ENCODE results near the gene PDLIM3.

DNA sequence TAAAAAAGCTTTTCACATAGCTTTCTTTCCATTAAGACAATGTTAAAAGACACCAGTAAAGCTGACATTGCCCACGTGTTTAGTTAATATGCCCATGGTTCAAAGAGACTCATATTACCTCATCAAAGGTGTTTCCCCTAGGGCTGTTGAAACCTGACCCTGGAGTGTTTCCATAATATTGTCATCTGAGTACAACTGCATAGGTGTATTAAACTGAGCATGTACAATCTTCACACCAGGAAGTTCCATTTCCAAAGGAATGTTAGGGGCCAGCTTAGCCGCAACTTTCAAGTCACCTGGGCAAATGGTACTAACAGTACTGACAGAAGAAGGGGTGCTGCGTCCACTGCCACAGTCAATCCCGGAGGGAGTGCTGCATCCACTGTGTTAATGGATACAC lies 27.1 kb downstream of the PDLIM3 start:
- no peak for TF ChIP-seq HCFC1 (IDR thresholded peaks at IDR 0.05; ENCODE audit: low read depth, low read length)
- TF ChIP-seq EZH2 (conservative IDR thresholded peaks at IDR 0.05; ENCODE audit: low read depth, low read length), result no peak
- TF ChIP-seq TAF1 (CRISPR knock-in tag; IDR thresholded peaks at IDR 0.05), result no peak
- TF ChIP-seq, protein P1, sequence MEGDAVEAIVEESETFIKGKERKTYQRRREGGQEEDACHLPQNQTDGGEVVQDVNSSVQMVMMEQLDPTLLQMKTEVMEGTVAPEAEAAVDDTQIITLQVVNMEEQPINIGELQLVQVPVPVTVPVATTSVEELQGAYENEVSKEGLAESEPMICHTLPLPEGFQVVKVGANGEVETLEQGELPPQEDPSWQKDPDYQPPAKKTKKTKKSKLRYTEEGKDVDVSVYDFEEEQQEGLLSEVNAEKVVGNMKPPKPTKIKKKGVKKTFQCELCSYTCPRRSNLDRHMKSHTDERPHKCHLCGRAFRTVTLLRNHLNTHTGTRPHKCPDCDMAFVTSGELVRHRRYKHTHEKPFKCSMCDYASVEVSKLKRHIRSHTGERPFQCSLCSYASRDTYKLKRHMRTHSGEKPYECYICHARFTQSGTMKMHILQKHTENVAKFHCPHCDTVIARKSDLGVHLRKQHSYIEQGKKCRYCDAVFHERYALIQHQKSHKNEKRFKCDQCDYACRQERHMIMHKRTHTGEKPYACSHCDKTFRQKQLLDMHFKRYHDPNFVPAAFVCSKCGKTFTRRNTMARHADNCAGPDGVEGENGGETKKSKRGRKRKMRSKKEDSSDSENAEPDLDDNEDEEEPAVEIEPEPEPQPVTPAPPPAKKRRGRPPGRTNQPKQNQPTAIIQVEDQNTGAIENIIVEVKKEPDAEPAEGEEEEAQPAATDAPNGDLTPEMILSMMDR (CRISPR knock-in tag; IDR thresholded peaks at IDR 0.05), result no peak
- TF ChIP-seq U2AF2 (IDR thresholded peaks at IDR 0.05; ENCODE audit: low read depth, low read length), result no peak
- TF ChIP-seq, protein P2, sequence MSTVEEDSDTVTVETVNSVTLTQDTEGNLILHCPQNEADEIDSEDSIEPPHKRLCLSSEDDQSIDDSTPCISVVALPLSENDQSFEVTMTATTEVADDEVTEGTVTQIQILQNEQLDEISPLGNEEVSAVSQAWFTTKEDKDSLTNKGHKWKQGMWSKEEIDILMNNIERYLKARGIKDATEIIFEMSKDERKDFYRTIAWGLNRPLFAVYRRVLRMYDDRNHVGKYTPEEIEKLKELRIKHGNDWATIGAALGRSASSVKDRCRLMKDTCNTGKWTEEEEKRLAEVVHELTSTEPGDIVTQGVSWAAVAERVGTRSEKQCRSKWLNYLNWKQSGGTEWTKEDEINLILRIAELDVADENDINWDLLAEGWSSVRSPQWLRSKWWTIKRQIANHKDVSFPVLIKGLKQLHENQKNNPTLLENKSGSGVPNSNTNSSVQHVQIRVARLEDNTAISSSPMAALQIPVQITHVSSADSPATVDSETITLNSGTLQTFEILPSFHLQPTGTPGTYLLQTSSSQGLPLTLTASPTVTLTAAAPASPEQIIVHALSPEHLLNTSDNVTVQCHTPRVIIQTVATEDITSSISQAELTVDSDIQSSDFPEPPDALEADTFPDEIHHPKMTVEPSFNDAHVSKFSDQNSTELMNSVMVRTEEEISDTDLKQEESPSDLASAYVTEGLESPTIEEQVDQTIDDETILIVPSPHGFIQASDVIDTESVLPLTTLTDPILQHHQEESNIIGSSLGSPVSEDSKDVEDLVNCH (CRISPR knock-in tag; IDR thresholded peaks at IDR 0.05), result no peak
- no peak for TF ChIP-seq GLI4 (CRISPR knock-in tag; IDR thresholded peaks at IDR 0.05; ENCODE audit: borderline replicate concordance)
- TF ChIP-seq POLR2A (IDR thresholded peaks at IDR 0.05; ENCODE audit: insufficient read depth in 1 of 2, low read depth in 2 of 2, low read length in 2 of 2), result no peak
- TF ChIP-seq, protein P3, sequence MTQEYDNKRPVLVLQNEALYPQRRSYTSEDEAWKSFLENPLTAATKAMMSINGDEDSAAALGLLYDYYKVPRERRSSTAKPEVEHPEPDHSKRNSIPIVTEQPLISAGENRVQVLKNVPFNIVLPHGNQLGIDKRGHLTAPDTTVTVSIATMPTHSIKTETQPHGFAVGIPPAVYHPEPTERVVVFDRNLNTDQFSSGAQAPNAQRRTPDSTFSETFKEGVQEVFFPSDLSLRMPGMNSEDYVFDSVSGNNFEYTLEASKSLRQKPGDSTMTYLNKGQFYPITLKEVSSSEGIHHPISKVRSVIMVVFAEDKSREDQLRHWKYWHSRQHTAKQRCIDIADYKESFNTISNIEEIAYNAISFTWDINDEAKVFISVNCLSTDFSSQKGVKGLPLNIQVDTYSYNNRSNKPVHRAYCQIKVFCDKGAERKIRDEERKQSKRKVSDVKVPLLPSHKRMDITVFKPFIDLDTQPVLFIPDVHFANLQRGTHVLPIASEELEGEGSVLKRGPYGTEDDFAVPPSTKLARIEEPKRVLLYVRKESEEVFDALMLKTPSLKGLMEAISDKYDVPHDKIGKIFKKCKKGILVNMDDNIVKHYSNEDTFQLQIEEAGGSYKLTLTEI (CRISPR knock-in tag; conservative IDR thresholded peaks at IDR 0.05), result no peak
- no peak for TF ChIP-seq ZNF75D (CRISPR knock-in tag; IDR thresholded peaks at IDR 0.05; ENCODE audit: borderline replicate concordance)
- TF ChIP-seq, protein P4, sequence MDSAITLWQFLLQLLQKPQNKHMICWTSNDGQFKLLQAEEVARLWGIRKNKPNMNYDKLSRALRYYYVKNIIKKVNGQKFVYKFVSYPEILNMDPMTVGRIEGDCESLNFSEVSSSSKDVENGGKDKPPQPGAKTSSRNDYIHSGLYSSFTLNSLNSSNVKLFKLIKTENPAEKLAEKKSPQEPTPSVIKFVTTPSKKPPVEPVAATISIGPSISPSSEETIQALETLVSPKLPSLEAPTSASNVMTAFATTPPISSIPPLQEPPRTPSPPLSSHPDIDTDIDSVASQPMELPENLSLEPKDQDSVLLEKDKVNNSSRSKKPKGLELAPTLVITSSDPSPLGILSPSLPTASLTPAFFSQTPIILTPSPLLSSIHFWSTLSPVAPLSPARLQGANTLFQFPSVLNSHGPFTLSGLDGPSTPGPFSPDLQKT (CRISPR knock-in tag; IDR thresholded peaks at IDR 0.05; ENCODE audit: borderline replicate concordance), result no peak
